HCT116 (cell line): ENCODE data around the gene CTTNBP2. TPM values are rescaled to one million over a fixed set of nuclear protein-coding genes. Genes with fewer than 3 reads are reported as not detected.

Experiments
- ATAC-seq: fragments of 200-7000 bp; cut with Tn5 transposase; 2 replicates; pipeline ENCODE4 v1.9.1; 2020; ENCODE audit warnings: mild to moderate bottlenecking, moderate library complexity
- BruUV-seq: library from RNA; stranded (reverse); fragments of 400-500 nt; replicated peaks from 2 replicates; lab custom pipeline; 2021; lab: Mats Ljungman, UMichigan
- CTCF ChIA-PET: fragments of 300-600 bp; sonication (Branson Sonifier 250); formaldehyde crosslinking; loops from one replicate; lab custom pipeline; 2021; ENCODE audit warnings: antibody characterized with exemption; lab: Charles Lee
- POLR2A ChIA-PET: fragments of 300-600, 350-600 bp; sonication (Branson Sonifier 250); formaldehyde crosslinking; loops from one replicate; lab custom pipeline; 2021; ENCODE audit warnings: antibody characterized with exemption; lab: Charles Lee
- RAD21 ChIA-PET, 2 experiments: fragments of 300-600 bp; sonication (Branson Sonifier 250); formaldehyde crosslinking; loops; one replicate each; lab custom pipeline; 2023; ENCODE audit warnings: low total read pairs in 2 of 2; ENCODE audit not compliant: uncharacterized antibody in 2 of 2, unreplicated experiment in 2 of 2, low non-redundant PET in 1 of 2; lab: Charles Lee
- DNase-seq: peaks from one replicate; pipeline ENCODE4 v3.0.0-alpha.2; 2010; ENCODE audit warnings: low read depth, low spot score
- H2AFZ ChIP-seq: fragments of 200-600 bp; shearing (Covaris generic), sonication (generic); 2 replicates; pipeline ENCODE4 v1.6.1; 2017; ENCODE audit warnings: low read depth, mixed run types, mixed read lengths, antibody characterized with exemption, low read length; ENCODE audit not compliant: poor library complexity, severe bottlenecking
- H3K27ac ChIP-seq: 2 replicates; pipeline ENCODE4 v1.5.1; 2012; ENCODE audit warnings: low read depth, low read length
- H3K27me3 ChIP-seq: fragments of 200-600 bp; sonication (generic); 2 replicates; pipeline ENCODE4 v1.6.1; 2016; ENCODE audit warnings: mixed run types, low read length, mixed read lengths; ENCODE audit not compliant: insufficient read depth
- H3K36me3 ChIP-seq, 2 experiments: fragments of 200-500 bp in 1 of 2; fragments of 200-600 bp in 1 of 2; sonication (Bioruptor generic) in 1 of 2; sonication (generic) in 1 of 2; 2 replicates each; pipeline versions ENCODE4 v1.5.1 to v1.6.1; 2014 to 2016; ENCODE audit warnings: low read length in 2 of 2, inconsistent platforms in 1 of 2, mixed read lengths in 1 of 2, mixed run types in 1 of 2; ENCODE audit not compliant: insufficient read depth in 2 of 2, control insufficient read depth in 1 of 2
- H3K4me1 ChIP-seq, 2 experiments: fragments of 200-600 bp in 1 of 2; sonication (generic) in 1 of 2; 2 replicates each; pipeline versions ENCODE4 v1.5.1 to v1.6.1; 2012 to 2017; ENCODE audit warnings: low read length in 2 of 2, inconsistent platforms in 1 of 2, mild to moderate bottlenecking in 1 of 2, mixed read lengths in 1 of 2, mixed run types in 1 of 2, moderate library complexity in 1 of 2; ENCODE audit not compliant: insufficient read depth in 2 of 2, control insufficient read depth in 1 of 2
- H3K4me2 ChIP-seq: fragments of 200-600 bp; sonication (generic); 2 replicates; pipeline ENCODE4 v1.6.1; 2017; ENCODE audit warnings: mixed run types, low read length, mixed read lengths
- H3K4me3 ChIP-seq, 2 experiments: fragments of 200-600 bp in 1 of 2; sonication (generic) in 1 of 2; replicated peaks in 1 of 2; 2 replicates each; pipeline ENCODE4 v1.5.1; 2011 to 2016; ENCODE audit warnings: low read length in 2 of 2, control low read depth in 1 of 2, low read depth in 1 of 2, mild to moderate bottlenecking in 1 of 2, mixed read lengths in 1 of 2, mixed run types in 1 of 2
- H3K79me2 ChIP-seq: fragments of 200-600 bp; sonication (generic); 2 replicates; pipeline ENCODE4 v1.6.1; 2017; ENCODE audit warnings: mild to moderate bottlenecking, mixed run types, low read length, moderate library complexity, mixed read lengths; ENCODE audit not compliant: insufficient read depth
- H3K9ac ChIP-seq: fragments of 200-600 bp; sonication (generic); 2 replicates; pipeline ENCODE4 v1.6.1; 2016; ENCODE audit warnings: low read length, mixed read lengths
- H3K9me2 ChIP-seq: fragments of 200-600 bp; sonication (generic), shearing (Covaris generic); 2 replicates; pipeline ENCODE4 v1.6.1; 2017; ENCODE audit warnings: mixed run types, mild to moderate bottlenecking, moderate library complexity; ENCODE audit not compliant: insufficient read depth
- H3K9me3 ChIP-seq, 2 experiments: fragments of 200-500 bp in 1 of 2; fragments of 200-600 bp in 1 of 2; sonication (Bioruptor generic) in 1 of 2; sonication (generic) in 1 of 2; 2 replicates each; pipeline ENCODE4 v1.6.1; 2014 to 2017; ENCODE audit warnings: low read length in 2 of 2, mixed read lengths in 2 of 2, inconsistent platforms in 1 of 2, low read depth in 1 of 2, mild to moderate bottlenecking in 1 of 2, mixed run types in 1 of 2, moderate library complexity in 1 of 2; ENCODE audit not compliant: control insufficient read depth in 1 of 2, insufficient read depth in 1 of 2
- H4K20me1 ChIP-seq: fragments of 200-600 bp; sonication (generic), shearing (Covaris generic); 2 replicates; pipeline ENCODE4 v1.6.1; 2017; ENCODE audit warnings: mixed run types, mild to moderate bottlenecking, moderate library complexity; ENCODE audit not compliant: insufficient read depth
- ELF1 ChIP-seq: IDR thresholded peaks from 2 replicates; pipeline ENCODE4 v1.6.1; 2012; ENCODE audit warnings: low read depth, borderline replicate concordance
- JUND ChIP-seq: IDR thresholded peaks from 2 replicates; pipeline ENCODE4 v1.6.1; 2012
- REST ChIP-seq: IDR thresholded peaks from 2 replicates; pipeline ENCODE4 v1.6.1; 2012; ENCODE audit warnings: low read depth
- ZBTB33 ChIP-seq: IDR thresholded peaks from 2 replicates; pipeline ENCODE4 v1.6.1; 2011; ENCODE audit warnings: mild to moderate bottlenecking, low read length, moderate library complexity; ENCODE audit not compliant: insufficient replicate concordance; ENCODE audit errors: extremely low read depth
- ZNF274 ChIP-seq: fragments of 200-500 bp; sonication (Bioruptor generic); IDR thresholded peaks from 2 replicates; pipeline ENCODE4 v1.6.1; 2014; ENCODE audit warnings: mild to moderate bottlenecking, low read depth, low read length, inconsistent platforms
- intact Hi-C: fragments of 100-400 bp; cut with micrococcal nuclease; formaldehyde crosslinking; loops from 2 replicates; pipeline ENCODE4 v1.10.0; 2022
- total RNA-seq: library from RNA; stranded (reverse); gene quantifications from one replicate; pipeline ENCODE4 v1.2.1, GENCODE V29; 2021; ENCODE audit not compliant: unreplicated experiment

CTTNBP2 gene
- total RNA-seq, 1 experiment from 2014 or later = 5.4 TPM

- no peak overlapping the region for H3K9ac ChIP-seq
Measured at GRCh38 chr7:117793521-117793920, 79.7 kb downstream of the CTTNBP2 start.

More at GRCh38 chr7:117793521-117793920, 79.7 kb downstream of the CTTNBP2 start:
- CTCF ChIA-PET = no interaction called here
- no peaks in the 10 kb centered on the region for H3K9me2 ChIP-seq
- no peak overlapping the region for H3K27ac ChIP-seq
- DNase-seq (no peak), ATAC-seq (no peak)
- H2AFZ ChIP-seq = no peak overlapping the region
- H3K4me2 ChIP-seq = no peak overlapping the region
- POLR2A ChIA-PET = no interaction called here
- no peaks in the 10 kb centered on the region for H3K9me3 ChIP-seq
- no peaks in the 10 kb centered on the region for H3K79me2 ChIP-seq
- intact Hi-C loops = no loop called here
- RAD21 ChIA-PET = no interaction called here
- H3K27me3 ChIP-seq = no peaks in the 10 kb centered on the region
- no peak overlapping the region for H3K4me3 ChIP-seq
- H3K4me1 ChIP-seq = no peaks in the 10 kb centered on the region
- TF ChIP-seq ZNF274 = no peak
- no peak for TF ChIP-seq ZBTB33
- no peak for TF ChIP-seq ELF1
- no peak for TF ChIP-seq REST
- no peak for TF ChIP-seq JUND
- no peaks in the 10 kb centered on the region; a peak in 1 of 4 replicates for H3K36me3 ChIP-seq
- BruUV-seq = no TSS peak
- H4K20me1 ChIP-seq = no peaks in the 10 kb centered on the region
